Measurements from ENCODE around the gene FOXS1. TPM values are rescaled to one million over a fixed set of nuclear protein-coding genes. Genes with fewer than 3 reads are reported as not detected.

Gene FOXS1
- total RNA-seq, 3 donors from 2014 or later: 0.60 TPM; not detected in 2

DNA sequence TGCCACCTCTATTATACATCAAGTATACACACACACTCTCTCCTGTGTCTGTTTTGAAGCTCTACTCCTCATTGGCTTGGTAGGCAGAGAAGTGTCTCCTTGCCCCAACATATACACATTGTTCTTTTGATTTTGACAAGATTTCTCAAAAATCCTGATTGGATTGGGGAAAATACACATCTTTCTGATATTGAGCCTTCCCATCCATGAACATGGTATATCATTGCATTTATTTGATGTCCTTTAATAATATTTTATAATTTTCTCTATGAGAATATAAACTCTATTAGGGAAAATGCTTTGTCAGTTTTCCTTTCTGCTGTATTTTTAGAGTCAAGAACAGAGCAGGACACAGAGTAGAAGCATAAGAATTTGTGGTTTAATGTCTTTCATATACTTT, 32.3 kb upstream of the FOXS1 start:
- H3K4me1 ChIP-seq (ENCODE audit: low read depth): no peaks in the 10 kb centered on the region
- intact Hi-C loops (cut with DNase I, micrococcal nuclease): no loop called here
- no peak for DNase-seq
- H3K36me3 ChIP-seq (ENCODE audit: low read depth): no peaks in the 10 kb centered on the region
- ATAC-seq: no peak
- TF ChIP-seq, protein P1, sequence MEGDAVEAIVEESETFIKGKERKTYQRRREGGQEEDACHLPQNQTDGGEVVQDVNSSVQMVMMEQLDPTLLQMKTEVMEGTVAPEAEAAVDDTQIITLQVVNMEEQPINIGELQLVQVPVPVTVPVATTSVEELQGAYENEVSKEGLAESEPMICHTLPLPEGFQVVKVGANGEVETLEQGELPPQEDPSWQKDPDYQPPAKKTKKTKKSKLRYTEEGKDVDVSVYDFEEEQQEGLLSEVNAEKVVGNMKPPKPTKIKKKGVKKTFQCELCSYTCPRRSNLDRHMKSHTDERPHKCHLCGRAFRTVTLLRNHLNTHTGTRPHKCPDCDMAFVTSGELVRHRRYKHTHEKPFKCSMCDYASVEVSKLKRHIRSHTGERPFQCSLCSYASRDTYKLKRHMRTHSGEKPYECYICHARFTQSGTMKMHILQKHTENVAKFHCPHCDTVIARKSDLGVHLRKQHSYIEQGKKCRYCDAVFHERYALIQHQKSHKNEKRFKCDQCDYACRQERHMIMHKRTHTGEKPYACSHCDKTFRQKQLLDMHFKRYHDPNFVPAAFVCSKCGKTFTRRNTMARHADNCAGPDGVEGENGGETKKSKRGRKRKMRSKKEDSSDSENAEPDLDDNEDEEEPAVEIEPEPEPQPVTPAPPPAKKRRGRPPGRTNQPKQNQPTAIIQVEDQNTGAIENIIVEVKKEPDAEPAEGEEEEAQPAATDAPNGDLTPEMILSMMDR (IDR thresholded peaks at IDR 0.05): no peak
- no peak overlapping the region for H3K4me3 ChIP-seq
- H3K9me3 ChIP-seq: no peaks in the 10 kb centered on the region

DNA sequence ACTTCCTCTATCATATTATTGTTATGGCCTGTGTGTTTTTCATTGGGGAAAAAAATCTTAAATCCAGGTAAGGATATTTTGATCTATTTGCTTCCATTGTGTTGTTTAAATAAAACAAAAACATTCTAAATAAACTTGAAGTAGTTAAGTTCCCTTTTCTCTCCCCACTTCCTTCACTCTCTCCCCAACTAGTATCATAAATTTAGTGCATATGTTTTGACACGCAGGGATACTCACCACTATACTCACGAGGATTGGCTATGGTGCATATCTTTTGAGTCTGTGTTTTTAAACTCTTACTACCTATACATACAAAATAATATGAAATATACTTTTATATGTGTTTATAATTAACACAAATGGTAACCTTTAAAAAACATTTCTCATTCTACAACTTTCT, 30.3 kb upstream of the FOXS1 start:
- H3K36me3 ChIP-seq (ENCODE audit: low read depth): no peaks in the 10 kb centered on the region
- TF ChIP-seq, protein P1 (IDR thresholded peaks at IDR 0.05): no peak
- H3K4me1 ChIP-seq (ENCODE audit: low read depth): peaks cover 3% of the 10 kb centered on the region
- no peak overlapping the region for H3K4me3 ChIP-seq
- intact Hi-C loops (cut with DNase I, micrococcal nuclease): no loop called here
- no peaks in the 10 kb centered on the region for H3K9me3 ChIP-seq
- DNase-seq (no peak), ATAC-seq (no peak)

DNA sequence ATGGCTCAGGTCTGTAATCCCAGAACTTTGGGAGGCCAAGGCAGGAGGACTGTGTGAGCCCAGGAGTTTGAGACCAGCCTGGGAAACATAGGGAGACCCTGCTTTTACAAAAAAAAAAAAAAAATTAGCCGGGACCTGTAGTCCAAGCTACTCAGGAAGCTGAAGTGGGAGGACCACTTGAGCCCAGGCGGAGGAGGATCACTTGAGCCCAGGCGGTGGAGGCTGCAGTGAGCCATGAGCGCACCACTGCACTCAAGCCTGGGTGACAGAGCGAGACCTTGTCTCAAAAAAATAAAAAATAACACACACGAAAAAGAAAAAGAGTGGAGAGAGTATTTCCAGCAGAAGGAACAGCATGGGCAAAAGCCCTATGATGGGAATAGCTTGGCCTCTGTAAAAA, 27.0 kb upstream of the FOXS1 start:
- TF ChIP-seq, protein P1 (IDR thresholded peaks at IDR 0.05): no peak
- DNase-seq: no peak

DNA sequence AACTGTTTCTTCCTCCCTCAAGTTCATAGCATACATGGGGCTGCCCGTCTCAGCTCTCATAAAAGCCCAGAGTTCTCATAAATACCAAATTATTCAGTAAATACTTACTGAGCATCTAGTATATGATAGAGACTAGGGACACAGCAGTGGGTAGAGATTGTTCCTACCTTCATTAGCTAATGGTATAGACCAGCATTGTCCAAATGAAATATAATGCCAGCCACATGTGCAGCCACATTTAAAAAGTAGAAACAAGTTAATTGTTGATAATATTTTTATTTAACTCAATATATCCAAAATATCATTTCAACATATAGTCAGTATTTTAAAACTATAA, 26.2 kb upstream of the FOXS1 start:
- DNase-seq: no peak
- Histone ChIP-seq H3K9me3 (no peaks in the 10 kb centered on the region), H3K4me1 (ENCODE audit: low read depth) (peaks cover 13% of the 10 kb centered on the region), H3K36me3 (ENCODE audit: low read depth) (no peaks in the 10 kb centered on the region), H3K4me3 (no peak overlapping the region)
- TF ChIP-seq, protein P1 (IDR thresholded peaks at IDR 0.05): no peak
- intact Hi-C loops (cut with DNase I, micrococcal nuclease): no loop called here
- ATAC-seq: no peak

More for the DNA sequence above, 27.0 kb upstream of the FOXS1 start:
- Histone ChIP-seq H3K9me3 (no peaks in the 10 kb centered on the region), H3K4me3 (no peak overlapping the region), H3K36me3 (ENCODE audit: low read depth) (no peaks in the 10 kb centered on the region), H3K4me1 (ENCODE audit: low read depth) (peaks cover 13% of the 10 kb centered on the region)
- no peak for ATAC-seq
- intact Hi-C loops (cut with DNase I, micrococcal nuclease): no loop called here

DNA sequence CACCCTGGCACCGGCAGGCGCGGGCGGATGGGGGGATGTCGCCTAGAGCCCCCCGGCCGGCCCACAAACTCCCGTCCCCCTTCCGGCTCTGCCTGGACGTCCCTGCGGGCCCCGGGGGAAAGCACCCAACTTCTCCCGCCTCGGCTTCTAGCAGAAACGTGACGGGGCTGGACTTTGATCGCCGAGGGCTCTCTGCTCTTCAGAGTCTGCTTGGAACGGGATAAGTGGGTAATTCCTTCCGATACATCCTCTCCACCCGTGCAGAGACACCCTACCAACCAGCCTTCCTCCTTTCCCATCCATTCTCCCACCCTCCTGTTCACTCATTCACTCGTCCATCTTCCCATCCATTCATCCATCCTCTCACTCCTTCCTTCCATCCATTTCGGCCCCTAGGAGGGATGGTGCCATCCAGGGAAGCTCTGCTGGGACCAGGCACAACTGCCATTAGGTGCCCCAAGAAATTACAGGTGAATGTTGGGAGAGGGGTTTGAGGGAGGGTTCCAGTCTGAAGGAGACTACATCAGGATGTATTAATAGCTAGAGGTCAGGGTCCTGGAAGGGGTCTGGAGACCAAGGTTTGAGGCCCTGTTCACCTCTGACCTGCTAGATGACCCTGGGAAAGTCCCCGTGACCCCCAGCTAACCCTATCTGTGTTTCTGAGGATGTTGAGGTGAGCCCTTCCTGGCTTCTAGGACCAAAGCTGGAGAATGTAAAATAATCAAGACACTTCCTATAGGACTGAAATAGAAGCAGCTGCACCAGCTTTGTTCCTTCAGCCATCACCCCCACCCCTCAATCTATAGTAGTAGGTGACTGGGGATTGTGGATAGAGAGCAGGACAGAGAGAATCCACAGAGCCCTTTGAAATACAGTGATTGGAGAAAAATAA, 25.6 kb upstream of the FOXS1 start:
- TF ChIP-seq, protein P1 (IDR thresholded peaks at IDR 0.05): no peak
- peak; percentile 67 for ATAC-seq
- peak in 2 of 3 donors; percentile 38 to 41 for DNase-seq

More for the DNA sequence above, 25.6 kb upstream of the FOXS1 start:
- Histone ChIP-seq H3K9me3 (no peaks in the 10 kb centered on the region), H3K4me3 (peak overlapping the region; percentile 17), H3K36me3 (ENCODE audit: low read depth) (no peaks in the 10 kb centered on the region), H3K4me1 (ENCODE audit: low read depth) (peaks cover 13% of the 10 kb centered on the region)
- intact Hi-C loops (cut with DNase I, micrococcal nuclease): no loop called here

All from mucosa of descending colon (tissue), 3 donors.